ENCODE measurements around the gene SLC23A2. TPM values are rescaled to one million over a fixed set of nuclear protein-coding genes. Genes with fewer than 3 reads are reported as not detected.
"Not testable (repeated sequence)": the region's sequence is repeated elsewhere in the genome, so short reads cannot be mapped to it uniquely, and the experiment has no call there.

The SLC23A2 gene
- total RNA-seq, 2 experiments from 2014 or later, result 12.9 to 14.1 TPM

- Mint-ChIP-seq H3K27me3 (peaks cover 2% of the 10 kb centered on the region), H3K27ac (no peak overlapping the region), H3K4me3 (no peak overlapping the region), H3K4me1 (no peaks in the 10 kb centered on the region), H3K36me3 (ENCODE audit: low read depth) (no peaks in the 10 kb centered on the region), H3K9me3 (no peaks in the 10 kb centered on the region)
- no peak for DNase-seq
- CTCF ChIA-PET, result no interaction called here
- POLR2A ChIA-PET, result no interaction called here
These were observed 29.9 kb upstream of the SLC23A2 start for GRCh38 chr20:5031206-5031557.

- Mint-ChIP-seq H3K9me3 (no peaks in the 10 kb centered on the region), H3K4me1 (no peaks in the 10 kb centered on the region), H3K4me3 (no peak overlapping the region), H3K27me3 (peaks cover 2% of the 10 kb centered on the region), H3K36me3 (ENCODE audit: low read depth) (no peaks in the 10 kb centered on the region), H3K27ac (no peak overlapping the region)
- ChIA-PET POLR2A (no interaction called here), CTCF (interaction anchor here (1.1 kb wide), 1 partner anchor 26 kb away, joined by 3 read pairs; no protein-coding TSS in a partner anchor)
- no peak for DNase-seq
These were observed 29.3 kb upstream of the SLC23A2 start for GRCh38 chr20:5030348-5031205.

GRCh38 chr20:5028258-5029059 is 27.1 kb upstream of the SLC23A2 start:
- H3K4me1 Mint-ChIP-seq; H3K9me3 Mint-ChIP-seq; H3K27me3 Mint-ChIP-seq; H3K36me3 Mint-ChIP-seq (ENCODE audit: low read depth); POLR2A ChIA-PET; CTCF ChIA-PET; DNase-seq; H3K4me3 Mint-ChIP-seq; H3K27ac Mint-ChIP-seq: not testable (repeated sequence)

GRCh38 chr20:5024982-5025381 is 23.7 kb upstream of the SLC23A2 start:
- Mint-ChIP-seq H3K36me3 (ENCODE audit: low read depth) (no peaks in the 10 kb centered on the region), H3K4me3 (no peak overlapping the region), H3K4me1 (peaks cover 2% of the 10 kb centered on the region), H3K9me3 (no peaks in the 10 kb centered on the region), H3K27me3 (no peaks in the 10 kb centered on the region), H3K27ac (no peak overlapping the region)
- ChIA-PET CTCF (interaction anchor here (0.7 to 0.9 kb wide), 3 partner anchors 32 to 333 kb away, joined by 3 to 4 read pairs (median 3); no protein-coding TSS in a partner anchor), POLR2A (no interaction called here)
- no peak for DNase-seq

GRCh38 chr20:5024103-5024502 is 22.8 kb upstream of the SLC23A2 start:
- Mint-ChIP-seq H3K27ac (no peak overlapping the region), H3K9me3 (no peaks in the 10 kb centered on the region), H3K4me3 (no peak overlapping the region), H3K27me3 (no peaks in the 10 kb centered on the region), H3K4me1 (peaks cover 2% of the 10 kb centered on the region), H3K36me3 (ENCODE audit: low read depth) (no peaks in the 10 kb centered on the region)
- no peak for DNase-seq
- CTCF ChIA-PET, result no interaction called here
- POLR2A ChIA-PET, result no interaction called here

- DNase-seq; POLR2A ChIA-PET; H3K4me3 Mint-ChIP-seq; CTCF ChIA-PET; H3K36me3 Mint-ChIP-seq (ENCODE audit: low read depth); H3K27ac Mint-ChIP-seq; H3K9me3 Mint-ChIP-seq; H3K4me1 Mint-ChIP-seq; H3K27me3 Mint-ChIP-seq: not testable (repeated sequence)
These were observed 21.9 kb upstream of the SLC23A2 start for GRCh38 chr20:5023171-5023570.

GRCh38 chr20:5020760-5021159 is 19.4 kb upstream of the SLC23A2 start:
- Mint-ChIP-seq H3K9me3 (no peaks in the 10 kb centered on the region), H3K27ac (no peak overlapping the region), H3K36me3 (ENCODE audit: low read depth) (no peaks in the 10 kb centered on the region)

GRCh38 chr20:5013682-5014447 is 12.6 kb upstream of the SLC23A2 start:
- no peak overlapping the region for H3K4me3 Mint-ChIP-seq
- no peak overlapping the region for H3K27ac Mint-ChIP-seq
- no peak for DNase-seq
- no peaks in the 10 kb centered on the region for H3K36me3 Mint-ChIP-seq (ENCODE audit: low read depth)
- H3K9me3 Mint-ChIP-seq, result no peaks in the 10 kb centered on the region
- H3K4me1 Mint-ChIP-seq, result peaks cover 5% of the 10 kb centered on the region
- ChIA-PET CTCF (no interaction called here), POLR2A (no interaction called here)
- H3K27me3 Mint-ChIP-seq, result peaks cover 1% of the 10 kb centered on the region

More at GRCh38 chr20:5020760-5021159, 19.4 kb upstream of the SLC23A2 start:
- CTCF ChIA-PET, result no interaction called here
- POLR2A ChIA-PET, result no interaction called here
- peaks cover 1% of the 10 kb centered on the region for H3K27me3 Mint-ChIP-seq
- H3K4me3 Mint-ChIP-seq, result no peak overlapping the region
- H3K4me1 Mint-ChIP-seq, result peaks cover 2% of the 10 kb centered on the region
- DNase-seq, result no peak

GRCh38 chr20:5008759-5009158 is 7.4 kb upstream of the SLC23A2 start:
- no peak overlapping the region for H3K27ac Mint-ChIP-seq
- no peak for DNase-seq
- ChIA-PET POLR2A (no interaction called here), CTCF (interaction anchor here (1.1 kb wide), 1 partner anchor 9 kb away, joined by 4 read pairs; no protein-coding TSS in a partner anchor)
- H3K36me3 Mint-ChIP-seq (ENCODE audit: low read depth), result no peaks in the 10 kb centered on the region
- no peaks in the 10 kb centered on the region for H3K9me3 Mint-ChIP-seq
- peaks cover 14% of the 10 kb centered on the region for H3K4me1 Mint-ChIP-seq
- H3K27me3 Mint-ChIP-seq, result peaks cover 8% of the 10 kb centered on the region
- no peak overlapping the region for H3K4me3 Mint-ChIP-seq

GRCh38 chr20:5005326-5005725 is 4.0 kb upstream of the SLC23A2 start:
- H3K9me3 Mint-ChIP-seq, result no peaks in the 10 kb centered on the region
- peaks cover 12% of the 10 kb centered on the region for H3K27me3 Mint-ChIP-seq

GRCh38 chr20:5004825-5005224 is 3.5 kb upstream of the SLC23A2 start:
- DNase-seq; H3K9me3 Mint-ChIP-seq; H3K27ac Mint-ChIP-seq; H3K36me3 Mint-ChIP-seq (ENCODE audit: low read depth); H3K4me3 Mint-ChIP-seq; POLR2A ChIA-PET: not testable (repeated sequence)
- peaks cover 12% of the 10 kb centered on the region for H3K27me3 Mint-ChIP-seq
- peaks cover 25% of the 10 kb centered on the region for H3K4me1 Mint-ChIP-seq
- CTCF ChIA-PET, result interaction anchor here (0.8 kb wide), 1 partner anchor 96 kb away, joined by 4 read pairs; no protein-coding TSS in a partner anchor

More at GRCh38 chr20:5005326-5005725, 4.0 kb upstream of the SLC23A2 start:
- ChIA-PET POLR2A (no interaction called here), CTCF (interaction anchor here (0.8 kb wide), 1 partner anchor 96 kb away, joined by 4 read pairs; no protein-coding TSS in a partner anchor)
- no peak for DNase-seq
- Mint-ChIP-seq H3K4me1 (peaks cover 20% of the 10 kb centered on the region), H3K27ac (no peak overlapping the region), H3K4me3 (no peak overlapping the region), H3K36me3 (ENCODE audit: low read depth) (no peaks in the 10 kb centered on the region)

GRCh38 chr20:5003626-5004025 is 2.3 kb upstream of the SLC23A2 start:
- peaks cover 3% of the 10 kb centered on the region for H3K36me3 Mint-ChIP-seq (ENCODE audit: low read depth)
- no peak overlapping the region for H3K27ac Mint-ChIP-seq
- CTCF ChIA-PET, result no interaction called here
- no peak for DNase-seq
- POLR2A ChIA-PET, result no interaction called here
- no peak overlapping the region for H3K4me3 Mint-ChIP-seq
- peaks cover 12% of the 10 kb centered on the region for H3K27me3 Mint-ChIP-seq
- H3K9me3 Mint-ChIP-seq, result no peaks in the 10 kb centered on the region
- H3K4me1 Mint-ChIP-seq, result peaks cover 28% of the 10 kb centered on the region

- Mint-ChIP-seq H3K27me3 (peaks cover 12% of the 10 kb centered on the region), H3K9me3 (no peaks in the 10 kb centered on the region), H3K4me3 (peak overlapping the region; percentile 93), H3K36me3 (ENCODE audit: low read depth) (peaks cover 3% of the 10 kb centered on the region), H3K27ac (no peak overlapping the region), H3K4me1 (peaks cover 26% of the 10 kb centered on the region)
- no peak for DNase-seq
- POLR2A ChIA-PET, result no interaction called here
- CTCF ChIA-PET, result no interaction called here
These were observed 735 bp upstream of the SLC23A2 start for GRCh38 chr20:5002077-5002413.

Data from activated CD4-positive, alpha-beta memory T cell treated with anti-CD3 and anti-CD28 coated beads, Interleukin-2, amount 10 ng/mL, durations not matched to agents 7 days and 5 days (primary cell).